ENCODE results near the gene DUSP23.

- TF ChIP-seq EZH2 (IDR thresholded peaks at IDR 0.05; ENCODE audit: borderline replicate concordance, low read depth, low read length, poor library complexity, severe bottlenecking) = no peak
- TF ChIP-seq, protein P1, sequence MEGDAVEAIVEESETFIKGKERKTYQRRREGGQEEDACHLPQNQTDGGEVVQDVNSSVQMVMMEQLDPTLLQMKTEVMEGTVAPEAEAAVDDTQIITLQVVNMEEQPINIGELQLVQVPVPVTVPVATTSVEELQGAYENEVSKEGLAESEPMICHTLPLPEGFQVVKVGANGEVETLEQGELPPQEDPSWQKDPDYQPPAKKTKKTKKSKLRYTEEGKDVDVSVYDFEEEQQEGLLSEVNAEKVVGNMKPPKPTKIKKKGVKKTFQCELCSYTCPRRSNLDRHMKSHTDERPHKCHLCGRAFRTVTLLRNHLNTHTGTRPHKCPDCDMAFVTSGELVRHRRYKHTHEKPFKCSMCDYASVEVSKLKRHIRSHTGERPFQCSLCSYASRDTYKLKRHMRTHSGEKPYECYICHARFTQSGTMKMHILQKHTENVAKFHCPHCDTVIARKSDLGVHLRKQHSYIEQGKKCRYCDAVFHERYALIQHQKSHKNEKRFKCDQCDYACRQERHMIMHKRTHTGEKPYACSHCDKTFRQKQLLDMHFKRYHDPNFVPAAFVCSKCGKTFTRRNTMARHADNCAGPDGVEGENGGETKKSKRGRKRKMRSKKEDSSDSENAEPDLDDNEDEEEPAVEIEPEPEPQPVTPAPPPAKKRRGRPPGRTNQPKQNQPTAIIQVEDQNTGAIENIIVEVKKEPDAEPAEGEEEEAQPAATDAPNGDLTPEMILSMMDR (conservative IDR thresholded peaks at IDR 0.05; ENCODE audit: low read depth, low read length) = no peak
Measured at GRCh38 chr1:159749630-159750029, 31.1 kb upstream of the DUSP23 start.
